HG03064 (cell line): ENCODE results near the gene LRCH1.

Experiments
- ATAC-seq: cut with Tn5 transposase; IDR thresholded peaks from one replicate; pipeline ENCODE4 v1.9.1; 2021; ENCODE audit warnings: low read depth; ENCODE audit not compliant: unreplicated experiment

The LRCH1 gene

GRCh38 chr13:46628622-46629365 lies 75.8 kb downstream of the LRCH1 start:
- no peak for ATAC-seq

- no peak for ATAC-seq
Measured at GRCh38 chr13:46629811-46630413, 76.9 kb downstream of the LRCH1 start.

GRCh38 chr13:46630431-46631178 lies 77.6 kb downstream of the LRCH1 start:
- ATAC-seq: no peak

- no peak for ATAC-seq
Measured at GRCh38 chr13:46631179-46631542, 78.2 kb downstream of the LRCH1 start.

- ATAC-seq: no peak
Measured at GRCh38 chr13:46632176-46632575, 79.2 kb downstream of the LRCH1 start.

GRCh38 chr13:46633416-46633815 lies 80.4 kb downstream of the LRCH1 start:
- ATAC-seq: no peak

- no peak for ATAC-seq
Measured at GRCh38 chr13:46636451-46636850, 83.5 kb downstream of the LRCH1 start.

- ATAC-seq: no peak
Measured at GRCh38 chr13:46637213-46637612, 84.2 kb downstream of the LRCH1 start.

GRCh38 chr13:46638262-46638661 lies 85.3 kb downstream of the LRCH1 start:
- ATAC-seq: no peak

- peak; percentile 82 for ATAC-seq
Measured at GRCh38 chr13:46639033-46639981, 86.3 kb downstream of the LRCH1 start.

- no peak for ATAC-seq
Measured at GRCh38 chr13:46640843-46641242, 87.9 kb downstream of the LRCH1 start.

GRCh38 chr13:46641274-46642081 lies 88.5 kb downstream of the LRCH1 start:
- no peak for ATAC-seq

- no peak for ATAC-seq
Measured at GRCh38 chr13:46642254-46642653, 89.3 kb downstream of the LRCH1 start.

- no peak for ATAC-seq
Measured at GRCh38 chr13:46643165-46643777, 90.3 kb downstream of the LRCH1 start.

GRCh38 chr13:46644816-46645215 lies 91.8 kb downstream of the LRCH1 start:
- ATAC-seq: no peak

- no peak for ATAC-seq
Measured at GRCh38 chr13:46647512-46648065, 94.6 kb downstream of the LRCH1 start.

GRCh38 chr13:46648166-46648607 lies 95.2 kb downstream of the LRCH1 start:
- ATAC-seq: peak; percentile 87

GRCh38 chr13:46649816-46650215 lies 96.8 kb downstream of the LRCH1 start:
- no peak for ATAC-seq

GRCh38 chr13:46654951-46655350 lies 102.0 kb downstream of the LRCH1 start:
- no peak for ATAC-seq
